A549 (cell line): Measurements from ENCODE around the gene MRPL19.

Experiments used
- ATOH8 ChIP-seq: fragments of 250-450 bp; sonication (Bioruptor Pico); IDR thresholded peaks from 2 replicates; pipeline ENCODE4 v1.5.0; 2020; ENCODE audit warnings: low read depth, mild to moderate bottlenecking, moderate library complexity
- CEBPB ChIP-seq, 2 experiments: fragments of >200 bp in 1 of 2; sonication (Bioruptor Twin) in 1 of 2; formaldehyde crosslinking in 1 of 2; IDR thresholded peaks; 2 replicates each; pipeline ENCODE4 v1.6.1; 2012 to 2016
- CTCF ChIP-seq: fragments of >200 bp; sonication (Bioruptor Twin); formaldehyde crosslinking; IDR thresholded peaks from 3 replicates; pipeline ENCODE4 v1.5.1; 2016
- MAX ChIP-seq: IDR thresholded peaks from 2 replicates; pipeline ENCODE4 v1.6.1; 2012
- PBX3 ChIP-seq: IDR thresholded peaks from 2 replicates; pipeline ENCODE4 v1.6.1; 2012
- POLR2A ChIP-seq: IDR thresholded peaks from 2 replicates; pipeline ENCODE4 v1.6.1; 2012; ENCODE audit warnings: mild to moderate bottlenecking, low read length
- POLR2AphosphoS2 ChIP-seq: conservative IDR thresholded peaks from 2 replicates; pipeline ENCODE4 v1.6.1; 2012; ENCODE audit warnings: low read length, improper control_type of control experiment, inconsistent platforms
- REST ChIP-seq: fragments of 200-600 bp; sonication (generic); IDR thresholded peaks from 2 replicates; pipeline ENCODE4 v1.6.1; 2016; ENCODE audit warnings: antibody characterized with exemption, mild to moderate bottlenecking, moderate library complexity
- USF2 ChIP-seq: fragments of 450-650 bp; IDR thresholded peaks from 2 replicates; pipeline ENCODE4 v1.6.1; 2014; ENCODE audit warnings: antibody characterized with exemption

GRCh38 chr2:75632091-75632701, 14.4 kb upstream of the MRPL19 start:
- TF ChIP-seq PBX3 (no peak), CTCF (no peak), POLR2AphosphoS2 (no peak), POLR2A (no peak), REST (no peak), USF2 (no peak), ATOH8 (CRISPR knock-in tag) (no peak), MAX (no peak), CEBPB (IDR thresholded peaks at IDR 0.05) (no peak)
